Occipital lobe (tissue), 2 donors: ENCODE data around the gene PHLDA2. TPM values are rescaled to one million over a fixed set of nuclear protein-coding genes. Genes with fewer than 3 reads are reported as not detected.
"Not testable (repeated sequence)": the region's sequence is repeated elsewhere in the genome, so short reads cannot be mapped to it uniquely, and the experiment has no call there.

Experiments
- DNase-seq: peaks from one replicate; lab custom pipeline; 2025; lab: John Stamatoyannopoulos, UW
- total RNA-seq: library from RNA; depleted of rRNA; stranded (reverse); fragments of >200 nt; gene quantifications from one replicate; pipeline ENCODE4 v1.2.3, GENCODE V29; 2014

PHLDA2 gene
- total RNA-seq, 1 donor from 2014 or later = not detected

DNA sequence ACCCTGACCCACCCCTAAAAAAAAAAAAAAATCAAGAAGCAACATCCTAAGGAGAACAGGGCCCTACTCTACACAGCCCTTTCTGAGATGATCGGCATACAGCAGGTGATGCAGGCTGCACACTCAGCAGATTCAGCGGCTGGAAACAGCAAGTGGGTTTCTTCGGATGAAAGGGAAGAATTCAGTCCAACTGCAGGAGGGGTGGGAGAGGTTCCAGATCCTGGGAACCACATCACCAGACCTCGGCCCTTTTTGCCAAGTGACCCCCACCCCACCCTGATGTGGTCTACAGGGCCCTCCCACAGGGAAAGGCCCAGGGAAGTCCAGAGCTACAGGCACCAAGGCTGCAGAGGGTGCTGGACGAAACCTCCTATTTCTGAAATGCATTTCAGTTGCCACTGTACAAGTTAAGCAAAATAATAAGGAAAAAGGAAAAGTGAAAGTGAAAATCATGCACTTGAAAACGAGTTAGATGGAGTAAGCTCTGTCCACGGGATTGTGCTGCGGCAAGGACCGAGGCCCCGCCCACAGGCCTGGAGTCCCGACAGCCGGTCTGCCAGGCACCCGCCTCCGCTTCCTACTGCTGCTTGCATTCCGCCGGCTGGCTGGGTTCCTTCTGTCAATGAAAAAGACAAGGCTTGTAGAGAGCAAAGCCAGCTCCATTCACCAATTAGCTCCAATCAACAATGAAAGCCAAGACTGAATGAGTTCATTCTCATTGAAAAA, 16.0 kb upstream of the PHLDA2 start:
- DNase-seq = peak; percentile 91

DNA sequence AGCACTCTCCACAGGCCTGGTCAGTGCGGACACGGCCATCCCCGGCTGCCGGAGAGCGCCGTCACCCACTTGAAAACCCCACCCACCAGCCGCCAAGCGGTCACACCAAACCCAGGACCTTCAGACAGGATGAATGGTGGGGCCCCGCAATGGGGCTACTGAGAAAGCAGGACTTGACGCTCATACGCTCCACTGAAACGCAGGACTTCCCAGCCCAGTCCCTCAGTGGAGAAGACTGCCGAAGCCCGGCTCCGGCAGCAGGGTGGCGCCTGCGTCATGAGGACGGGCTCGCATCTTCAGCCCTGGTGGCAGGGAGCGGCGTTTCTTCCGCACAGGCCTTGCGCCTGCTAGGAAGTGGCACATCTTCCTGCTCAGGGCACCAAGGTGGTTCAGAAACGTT, 15.3 kb upstream of the PHLDA2 start:
- no peak for DNase-seq

DNA sequence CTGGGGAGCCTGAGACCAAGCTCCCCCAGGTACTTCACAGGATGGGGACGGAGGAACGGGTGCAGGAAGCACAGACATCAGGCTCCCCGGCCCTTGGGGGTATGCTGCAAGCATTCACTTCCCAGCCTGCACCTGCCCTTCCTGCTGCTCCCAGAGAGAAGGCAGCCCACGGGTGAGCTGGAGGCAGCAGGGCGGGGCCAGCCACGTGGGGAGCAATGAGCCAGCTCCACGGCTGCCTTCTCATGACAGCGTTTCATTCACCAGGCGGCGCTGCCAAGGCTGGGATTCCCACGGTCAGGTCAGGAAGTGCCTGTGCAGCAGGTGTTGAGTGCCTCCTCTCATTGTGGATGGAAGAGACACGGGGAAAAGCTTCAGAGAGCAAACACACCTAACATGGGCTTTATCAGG, 14.5 kb upstream of the PHLDA2 start:
- DNase-seq = no peak

DNA sequence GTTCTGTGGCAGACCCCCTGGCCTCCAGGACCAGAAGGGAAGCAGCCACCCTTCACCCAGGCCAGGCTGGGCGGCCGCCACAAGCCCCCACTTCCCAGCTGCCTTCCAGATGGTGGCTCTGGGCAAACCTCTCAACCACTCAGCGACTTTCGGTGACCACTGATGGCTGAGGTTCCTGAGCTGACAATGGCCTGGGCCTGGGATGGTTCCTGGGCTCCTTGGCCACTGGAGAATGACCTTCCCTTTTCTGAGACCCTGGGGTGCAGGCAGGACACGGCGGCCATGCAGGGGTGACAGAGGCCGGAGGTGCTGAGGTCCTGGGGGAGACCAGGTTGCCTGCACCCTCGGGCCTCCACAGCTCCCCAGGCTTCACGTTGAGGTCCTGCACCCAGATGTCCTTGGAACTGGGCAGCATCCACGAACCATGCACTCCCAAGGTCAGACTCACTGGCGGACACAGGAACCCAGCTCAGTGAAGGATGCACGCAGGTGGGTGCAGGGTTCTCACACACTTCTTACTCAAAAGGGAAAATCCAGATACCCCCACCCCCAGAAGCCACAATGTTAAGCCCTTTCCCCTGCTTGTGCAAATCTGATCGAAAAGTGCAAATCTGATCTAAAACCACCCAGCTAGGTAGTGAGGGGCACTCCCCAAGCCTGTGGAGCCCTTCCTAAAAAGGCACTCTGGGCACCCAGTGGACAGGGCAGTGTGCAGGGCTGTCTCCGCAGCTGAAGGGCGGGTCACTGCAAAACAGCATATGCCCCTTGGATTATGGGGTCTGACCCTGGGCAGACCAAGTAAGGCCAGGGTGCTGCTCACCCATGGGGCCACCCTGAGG, 13.9 kb upstream of the PHLDA2 start:
- no peak for DNase-seq

DNA sequence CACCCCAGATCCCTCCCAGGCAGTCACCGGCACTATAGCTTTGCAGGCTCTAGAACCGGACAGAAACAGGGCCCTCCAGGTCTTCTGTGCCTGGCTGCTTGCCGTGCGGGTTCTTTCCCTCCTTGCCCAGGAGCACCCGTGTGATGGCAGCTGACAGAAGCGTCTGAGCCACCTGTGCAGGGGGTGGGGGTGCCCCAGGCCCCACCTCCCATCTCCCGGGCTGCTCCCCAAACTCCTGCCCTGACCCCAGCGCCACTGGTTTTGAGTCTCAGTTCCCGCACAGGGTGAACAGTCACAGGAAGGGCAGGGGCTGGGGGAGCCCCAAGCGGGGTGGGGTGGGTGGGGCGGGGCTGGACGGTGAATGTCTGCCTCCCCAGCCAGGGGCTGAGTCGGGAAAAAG, 13.2 kb upstream of the PHLDA2 start:
- DNase-seq = no peak

DNA sequence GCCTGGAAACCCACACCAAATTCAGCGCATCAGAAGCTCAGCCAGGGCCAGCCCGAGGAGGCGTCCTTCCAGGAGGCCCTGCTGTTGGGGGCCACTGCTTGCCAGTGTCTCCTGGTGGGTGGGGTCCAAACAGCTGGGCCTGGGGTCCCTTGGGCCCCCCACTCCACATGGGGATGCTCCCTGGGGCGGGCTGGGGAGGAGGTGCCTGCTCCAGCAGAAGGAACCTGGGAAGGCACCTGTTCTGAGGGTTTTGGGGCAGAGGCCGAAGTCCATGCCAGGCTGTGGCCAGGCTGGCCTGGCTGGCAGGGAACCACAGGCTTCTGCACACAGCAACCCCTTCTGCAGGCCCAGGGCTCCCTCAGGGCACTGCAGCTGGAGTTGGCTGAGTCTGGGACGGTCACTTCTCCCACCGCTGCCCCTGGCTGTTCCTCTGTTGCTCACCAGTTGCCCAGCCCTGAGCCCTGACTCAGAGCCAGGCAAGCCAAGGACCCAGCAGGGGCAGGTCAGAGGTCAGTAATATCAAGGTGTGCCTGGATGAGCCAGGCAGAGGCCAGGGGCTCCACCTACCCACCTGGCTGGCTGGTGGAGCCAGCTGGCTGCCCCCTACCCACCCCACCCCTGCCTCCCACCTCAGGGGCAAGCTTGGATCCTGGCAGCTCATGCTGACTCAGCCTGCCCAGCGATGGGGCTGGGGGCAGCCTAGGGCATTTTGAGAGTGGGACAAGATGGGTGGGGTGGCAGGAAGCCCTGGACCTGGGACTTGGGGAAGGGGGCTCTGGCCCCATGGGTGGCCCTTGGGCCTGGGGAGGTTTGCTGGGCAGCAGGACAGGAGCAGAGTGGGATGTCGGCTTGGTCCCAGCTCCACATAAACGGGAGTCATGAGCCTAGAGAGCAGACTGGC, 12.0 kb upstream of the PHLDA2 start:
- DNase-seq = no peak

DNA sequence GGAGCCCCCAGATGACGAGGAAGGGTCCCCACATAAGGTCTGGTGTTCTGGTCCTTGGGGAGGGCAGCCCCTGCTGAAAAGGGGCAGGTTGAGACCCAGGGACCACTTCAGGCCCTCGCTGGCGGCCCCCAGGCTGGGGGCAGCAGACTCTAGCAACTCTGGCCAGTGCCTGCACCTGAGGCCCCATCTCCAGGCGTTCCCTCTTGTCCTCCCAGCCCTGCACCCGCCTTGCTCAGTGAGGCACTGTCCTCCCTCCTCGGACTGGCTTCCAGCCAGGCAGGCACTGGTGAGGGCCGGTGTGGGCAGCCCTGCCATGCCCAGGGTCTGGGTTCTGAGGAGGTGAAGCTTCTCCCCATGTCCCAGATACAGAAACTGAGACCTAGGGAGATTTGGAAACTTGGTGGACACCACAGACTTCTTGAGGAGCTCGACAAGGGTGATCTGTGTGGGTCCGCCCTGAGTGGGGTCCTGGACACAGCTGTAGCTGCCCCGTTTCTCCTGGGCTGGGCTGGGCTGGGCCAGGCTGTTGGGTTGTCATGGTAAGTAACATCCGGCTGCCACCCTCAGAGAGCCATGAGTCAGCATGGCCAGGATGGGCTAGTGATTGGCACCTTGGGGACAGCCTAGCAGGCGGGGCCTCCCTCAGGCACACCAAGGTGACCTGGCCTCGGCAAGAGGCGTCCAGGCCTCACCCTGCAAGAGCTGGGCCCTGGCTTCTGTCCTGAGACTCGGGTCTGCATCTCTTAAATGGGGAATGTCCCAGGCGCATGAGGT, 11.1 kb upstream of the PHLDA2 start:
- DNase-seq = no peak

DNA sequence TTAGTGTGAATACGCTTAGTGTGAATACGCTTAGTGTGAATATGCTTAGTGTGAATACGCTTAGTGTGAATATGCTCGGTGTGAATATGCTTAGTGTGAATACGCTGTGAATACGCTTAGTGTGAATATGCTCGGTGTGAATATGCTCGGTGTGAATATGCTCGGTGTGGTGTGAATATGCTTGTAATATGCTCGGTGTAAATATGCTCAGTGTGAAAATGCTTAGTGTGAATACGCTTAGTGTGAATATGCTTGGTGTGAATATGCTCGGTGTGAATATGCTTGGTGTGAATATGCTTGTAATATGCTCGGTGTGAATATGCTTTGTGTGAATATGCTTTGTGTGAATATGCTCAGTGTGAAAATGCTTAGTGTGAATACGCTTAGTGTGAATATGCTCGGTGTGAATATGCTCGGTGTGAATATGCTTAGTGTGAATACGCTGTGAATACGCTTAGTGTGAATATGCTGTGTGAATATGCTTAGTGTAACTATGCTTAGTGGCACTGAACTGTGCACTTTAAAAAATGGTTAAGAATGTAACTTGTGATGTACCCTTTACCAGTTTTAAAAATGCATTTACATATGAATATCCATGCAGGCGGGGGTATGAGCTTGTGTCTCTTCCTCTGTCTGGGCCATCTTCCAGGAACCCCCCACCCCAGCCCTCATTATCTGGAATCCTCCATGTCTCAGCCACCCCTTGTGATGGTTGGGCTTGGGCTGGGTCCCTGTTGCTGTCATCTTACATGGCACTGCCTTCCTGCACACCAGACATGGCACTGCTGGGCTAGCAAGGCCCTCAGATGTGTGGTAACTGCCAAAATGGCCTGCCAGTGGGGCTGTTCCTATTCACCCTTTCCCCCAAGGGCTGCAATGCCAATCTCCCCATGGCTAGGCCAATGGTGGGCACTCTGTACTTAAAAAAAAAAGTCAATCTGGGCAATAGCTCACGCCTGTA, 9.5 kb upstream of the PHLDA2 start:
- not testable (repeated sequence) for DNase-seq

DNA sequence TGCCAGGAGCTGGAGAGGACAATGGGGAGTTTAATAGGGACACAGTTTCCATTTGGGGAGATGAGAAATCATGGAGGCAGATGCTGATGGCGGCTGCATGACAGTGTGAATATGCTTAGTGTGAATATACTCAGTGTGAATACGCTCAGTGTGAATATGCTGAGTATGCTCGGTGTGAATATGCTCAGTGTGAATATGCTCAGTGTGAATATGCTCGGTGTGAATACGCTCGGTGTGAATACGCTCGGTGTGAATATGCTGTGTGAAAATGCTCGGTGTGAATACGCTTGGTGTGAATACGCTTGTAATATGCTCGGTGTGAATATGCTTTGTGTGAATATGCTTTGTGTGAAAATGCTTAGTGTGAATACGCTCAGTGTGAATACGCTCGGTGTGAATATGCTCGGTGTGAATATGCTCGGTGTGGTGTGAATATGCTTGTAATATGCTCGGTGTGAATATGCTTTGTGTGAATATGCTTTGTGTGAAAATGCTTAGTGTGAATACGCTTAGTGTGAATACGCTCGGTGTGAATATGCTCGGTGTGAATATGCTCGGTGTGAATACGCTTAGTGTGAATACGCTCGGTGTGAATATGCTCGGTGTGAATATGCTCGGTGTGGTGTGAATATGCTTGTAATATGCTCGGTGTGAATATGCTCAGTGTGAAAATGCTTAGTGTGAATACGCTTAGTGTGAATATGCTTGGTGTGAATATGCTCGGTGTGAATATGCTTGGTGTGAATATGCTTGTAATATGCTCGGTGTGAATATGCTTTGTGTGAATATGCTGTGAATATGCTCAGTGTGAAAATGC, 8.6 kb upstream of the PHLDA2 start:
- not testable (repeated sequence) for DNase-seq

DNA sequence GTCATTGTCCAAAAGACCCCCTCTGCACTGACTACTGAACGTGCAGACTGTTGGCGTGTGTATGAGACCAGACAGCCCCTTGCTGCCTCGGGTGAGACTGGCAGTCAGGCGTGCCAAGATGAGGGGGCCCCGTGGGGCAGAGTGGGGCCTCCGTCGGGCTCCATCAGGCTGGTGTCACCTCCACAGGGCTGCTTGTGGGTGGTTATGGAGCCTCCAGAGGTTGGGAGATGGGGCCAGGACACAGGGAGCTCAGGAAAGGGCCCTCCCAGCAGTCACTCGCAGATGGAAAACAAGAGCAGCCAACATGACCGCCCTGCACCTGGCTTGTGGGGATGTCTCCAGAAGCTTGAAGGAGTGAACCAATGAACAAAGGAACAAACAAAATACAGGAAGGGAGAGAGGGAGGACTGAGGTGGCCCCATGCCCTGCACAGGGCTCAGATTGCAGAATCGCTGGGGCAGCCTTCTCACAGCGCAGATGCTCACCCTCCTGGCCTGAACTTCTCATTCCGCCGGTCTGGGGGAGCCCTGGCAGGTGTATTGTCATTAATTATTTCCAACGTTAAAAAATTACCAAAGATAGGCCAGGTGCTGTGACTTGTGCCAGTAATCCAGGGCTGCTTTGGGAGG, 5.5 kb upstream of the PHLDA2 start:
- no peak for DNase-seq

DNA sequence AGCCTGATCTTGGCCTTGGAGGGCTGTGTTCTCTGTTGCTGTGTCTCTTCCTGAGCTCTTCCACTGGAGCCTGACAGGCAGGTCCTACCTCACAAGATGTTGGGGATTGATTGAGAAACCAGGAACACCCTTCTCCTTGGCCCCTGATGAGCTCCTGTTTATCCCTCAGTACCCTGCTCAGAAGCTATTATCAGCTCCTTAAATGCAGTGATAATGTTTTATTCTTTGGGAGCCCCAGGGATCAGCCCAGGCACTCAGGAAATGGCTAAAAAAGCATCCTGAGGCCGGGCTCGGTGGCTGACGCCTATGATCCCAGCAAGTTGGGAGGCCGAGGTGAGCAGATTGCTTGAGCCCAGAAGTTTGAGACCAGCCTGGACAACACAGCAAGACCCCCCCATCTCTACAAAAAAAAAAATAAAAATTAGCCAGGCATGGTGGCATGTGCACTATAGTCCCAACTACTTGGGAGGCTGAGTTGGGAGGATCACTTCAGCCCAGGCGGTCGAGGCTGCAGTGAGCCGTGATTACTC, 4.9 kb upstream of the PHLDA2 start:
- no peak for DNase-seq

DNA sequence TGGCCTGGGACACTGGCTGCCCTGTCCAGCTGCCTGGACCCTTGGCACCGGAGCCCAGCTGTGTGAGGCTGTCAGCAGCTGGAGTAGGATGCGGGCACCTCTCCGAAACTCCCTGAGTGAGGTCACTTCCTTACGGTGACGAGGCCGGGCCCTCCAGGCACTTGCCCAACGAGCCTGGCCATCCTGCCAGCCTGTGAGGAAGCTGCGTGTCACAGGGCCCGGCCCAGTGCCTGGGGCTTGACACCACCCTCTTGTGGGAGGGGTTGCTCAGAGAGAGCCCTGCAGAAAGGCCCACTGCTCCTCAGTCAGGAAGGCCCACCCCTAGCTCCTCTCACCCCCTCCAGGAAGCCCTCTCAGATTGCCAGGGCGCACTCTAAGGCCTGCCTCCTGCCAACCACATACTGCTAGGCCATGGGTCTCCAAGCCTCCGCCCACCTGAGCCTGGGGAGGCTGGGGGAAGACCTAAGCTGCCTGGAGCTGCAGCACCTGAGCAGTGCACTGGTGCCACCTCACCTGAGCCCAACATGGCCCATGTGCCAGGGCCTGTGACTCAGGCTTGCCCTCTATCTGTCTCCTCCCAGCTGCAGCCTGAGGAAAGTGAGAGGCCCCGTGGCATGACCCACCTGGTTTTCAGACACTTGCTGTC, 4.3 kb upstream of the PHLDA2 start:
- no peak for DNase-seq

DNA sequence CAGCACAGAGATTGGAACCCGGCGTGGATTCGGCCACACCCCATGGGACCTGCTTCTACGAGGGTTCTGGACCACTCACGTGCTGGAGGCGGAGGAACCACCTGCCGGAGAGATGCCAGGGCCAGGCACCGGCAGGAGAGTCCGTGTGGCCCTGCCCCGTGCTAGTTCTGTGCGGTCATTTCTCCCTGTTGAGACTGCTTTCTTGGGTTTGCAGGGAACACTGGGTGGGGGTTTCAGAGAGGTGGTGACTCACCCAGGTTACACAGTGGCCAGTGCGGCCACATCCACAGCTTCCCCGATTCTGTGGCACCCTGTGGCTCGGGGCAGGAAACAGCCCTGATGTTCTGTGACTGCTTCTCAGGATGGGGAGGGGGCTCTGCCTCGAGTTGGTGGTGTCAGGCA, 3.6 kb upstream of the PHLDA2 start:
- no peak for DNase-seq

DNA sequence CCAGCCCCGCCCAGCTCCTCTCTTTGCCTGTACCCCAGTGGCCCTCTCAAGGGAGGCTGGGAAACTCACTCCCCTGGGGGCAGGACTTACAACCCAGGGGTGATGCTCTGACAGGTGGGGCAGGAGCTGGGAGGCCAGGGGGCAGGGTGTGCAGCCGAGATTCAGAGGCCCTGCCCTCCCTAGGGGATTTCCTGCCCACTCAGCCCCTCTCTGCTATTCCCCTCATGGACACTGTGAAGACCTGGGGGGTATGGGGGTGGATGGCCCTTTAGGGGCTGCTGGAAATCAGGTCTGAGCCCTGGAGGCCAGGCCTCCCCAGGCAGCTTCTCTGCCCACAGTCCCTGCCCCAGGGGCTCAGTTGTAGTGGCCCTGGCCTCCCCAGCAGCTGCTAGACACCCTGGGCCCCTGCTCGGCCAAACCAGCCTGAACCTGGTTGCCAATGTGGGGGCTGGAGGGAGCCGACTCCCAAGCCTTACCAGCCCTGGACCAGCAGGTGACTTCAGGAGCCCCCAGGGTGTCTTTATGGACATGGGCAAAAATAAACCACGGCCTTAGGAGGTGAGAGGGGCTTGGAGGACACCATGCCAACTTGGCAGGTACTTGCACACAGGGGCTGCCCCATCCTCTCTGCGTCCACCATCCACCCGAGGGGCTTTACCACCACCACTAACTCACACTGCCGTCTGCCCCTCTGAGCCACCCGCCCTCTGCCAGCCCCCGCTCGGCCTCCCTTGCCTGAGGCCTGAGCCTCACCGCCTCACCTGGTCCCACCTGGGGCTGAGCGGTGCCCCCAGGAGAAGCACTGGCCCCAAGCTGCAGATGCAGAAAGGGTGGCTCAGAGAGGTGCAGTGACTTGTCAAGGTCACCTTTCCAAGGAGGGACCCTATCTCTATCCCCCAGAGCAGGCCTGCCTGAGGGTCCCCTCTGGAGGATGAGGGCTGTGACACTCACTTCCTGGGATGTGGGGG, 2.8 kb upstream of the PHLDA2 start:
- DNase-seq = no peak

DNA sequence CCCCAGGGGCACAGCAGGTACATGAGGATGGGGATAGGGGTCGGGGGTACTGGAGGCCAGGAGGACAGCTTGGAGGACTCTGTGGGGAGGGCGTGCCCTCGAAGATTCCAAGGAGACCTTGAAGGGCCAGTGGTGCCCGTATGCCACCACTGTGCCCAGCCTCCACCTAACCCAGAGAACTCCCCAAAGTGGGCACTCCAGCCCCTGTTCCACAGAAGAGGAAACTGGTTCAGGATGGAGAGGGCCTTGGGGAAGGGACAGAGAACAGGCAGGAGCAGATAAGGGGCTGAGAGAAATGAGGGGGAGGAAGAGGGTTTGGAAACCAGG, 2.2 kb upstream of the PHLDA2 start:
- DNase-seq = no peak

DNA sequence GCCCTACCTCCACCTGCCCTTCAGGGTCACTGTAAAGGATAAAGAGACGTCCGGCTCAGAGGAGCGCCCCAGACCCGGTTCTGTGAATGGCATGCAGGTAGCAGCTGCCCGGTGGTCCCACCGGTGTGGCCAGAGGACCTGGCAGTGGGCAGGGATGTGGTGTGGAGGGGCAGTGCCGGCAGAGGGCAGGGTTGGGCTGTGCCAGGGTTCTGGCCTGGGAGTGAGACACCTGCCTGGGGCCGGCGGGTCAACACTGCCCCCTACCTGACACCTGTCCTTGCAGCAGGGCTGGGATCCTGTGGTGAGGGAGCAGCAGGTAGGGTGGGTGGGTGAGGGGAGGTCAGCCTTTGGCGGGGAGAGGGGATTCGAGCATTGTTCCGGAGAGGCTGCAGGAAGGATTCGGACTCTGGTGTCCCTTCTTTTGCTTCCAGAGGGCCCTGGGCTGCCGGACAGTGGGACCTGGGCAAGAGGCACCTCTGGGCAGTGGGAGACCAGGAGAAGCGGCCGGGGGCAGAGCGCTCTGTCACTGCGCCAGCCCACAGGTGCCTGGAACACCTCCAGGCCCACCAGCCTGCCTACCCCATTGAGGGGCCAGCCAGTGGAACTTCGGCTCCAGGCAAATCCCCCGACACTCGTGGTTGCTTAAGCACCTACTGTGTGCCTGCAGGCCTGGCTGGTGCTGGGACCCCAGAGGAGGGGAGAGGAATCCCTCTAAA, 1.6 kb upstream of the PHLDA2 start:
- DNase-seq = no peak
